HG03159 (cell line): ENCODE results near the gene TMEM207.
"Not testable (repeated sequence)": the region's sequence is repeated elsewhere in the genome, so short reads cannot be mapped to it uniquely, and the experiment has no call there.

Experiments used
- ATAC-seq: cut with Tn5 transposase; IDR thresholded peaks from one replicate; pipeline ENCODE4 v1.9.1; 2021; ENCODE audit warnings: mild to moderate bottlenecking, moderate library complexity; ENCODE audit not compliant: unreplicated experiment

Gene TMEM207

DNA sequence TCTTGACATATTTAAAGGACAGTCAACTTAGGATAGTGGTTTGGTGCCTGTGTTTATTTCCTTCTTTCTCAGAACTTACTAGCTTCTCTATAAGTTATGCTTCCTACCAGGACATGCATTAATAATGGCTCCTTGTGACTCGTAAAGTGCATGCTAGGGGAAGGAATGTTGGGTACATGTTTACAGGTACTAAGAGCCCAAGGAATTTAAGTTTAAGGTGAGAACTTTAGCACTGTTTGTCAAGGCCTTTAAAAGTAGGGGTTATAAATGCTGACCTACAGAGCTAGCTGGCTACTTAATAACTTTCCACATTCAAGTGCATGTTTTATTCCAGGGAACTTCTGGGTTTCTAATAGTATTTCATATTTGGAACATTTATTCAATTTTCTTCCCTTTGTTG, at the start of gene TMEM207:
Gene TMEM207 (minus strand): TSS at position 101 of the 400 bp plus-strand sequence. CDS start 92 bp downstream, at position 9.
- no peak for ATAC-seq

DNA sequence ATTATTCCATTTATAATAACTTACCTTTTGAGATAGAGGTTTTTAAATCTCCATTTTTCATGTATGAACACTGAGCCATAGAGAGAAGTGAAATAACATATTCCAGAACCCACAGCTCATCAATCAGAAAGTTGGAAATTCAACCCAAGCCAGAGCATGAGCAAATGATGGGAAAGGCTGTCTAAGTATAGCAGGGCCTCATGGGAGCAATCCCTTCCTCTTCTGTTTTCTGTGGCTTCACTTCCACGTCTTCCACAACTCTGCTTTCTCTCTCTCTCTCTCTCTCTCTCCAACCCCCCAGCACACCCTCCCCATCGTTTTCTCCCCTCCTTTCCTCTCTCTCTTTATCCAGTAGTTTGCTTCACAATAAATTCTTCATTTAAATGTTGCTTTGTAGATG, 49.4 kb upstream of the TMEM207 start:
- no peak for ATAC-seq

DNA sequence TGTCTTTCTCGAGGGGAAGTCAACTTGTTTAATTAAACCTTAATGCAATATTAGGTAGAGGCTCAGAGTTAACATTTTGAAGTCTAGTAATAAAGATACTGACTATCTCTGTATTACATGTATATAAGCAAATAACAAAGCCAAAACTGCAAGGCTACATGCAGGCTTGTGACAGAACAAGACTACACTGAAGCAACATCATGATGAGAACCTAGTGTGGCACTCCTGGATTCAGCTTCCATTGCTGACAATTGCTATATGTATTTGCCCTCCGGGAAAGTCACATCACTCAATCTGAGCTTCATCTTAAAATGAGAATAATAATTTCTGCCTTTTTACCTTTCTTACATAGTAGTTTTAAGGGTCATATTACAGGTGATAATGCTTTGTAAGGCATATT, 48.6 kb upstream of the TMEM207 start:
- ATAC-seq, result no peak

DNA sequence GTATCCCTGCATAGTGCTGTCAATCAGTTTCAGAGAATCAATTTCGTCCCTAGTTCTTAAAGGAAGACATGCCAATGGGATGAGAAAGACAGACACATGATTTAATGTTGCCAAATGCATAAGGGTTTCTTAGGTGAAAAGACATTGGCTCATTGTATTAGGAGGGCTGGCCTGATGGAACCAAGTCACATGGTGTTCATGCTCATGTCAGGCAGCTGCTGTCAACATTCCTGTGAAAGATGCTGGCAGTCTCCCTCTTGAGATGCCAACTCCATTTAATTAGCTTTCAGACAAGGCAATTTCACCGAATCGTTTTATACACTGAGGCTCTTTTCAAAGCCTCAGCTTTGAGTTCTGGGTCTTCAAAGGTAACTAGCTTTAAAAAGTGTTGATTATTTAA, 48.1 kb upstream of the TMEM207 start:
- no peak for ATAC-seq

DNA sequence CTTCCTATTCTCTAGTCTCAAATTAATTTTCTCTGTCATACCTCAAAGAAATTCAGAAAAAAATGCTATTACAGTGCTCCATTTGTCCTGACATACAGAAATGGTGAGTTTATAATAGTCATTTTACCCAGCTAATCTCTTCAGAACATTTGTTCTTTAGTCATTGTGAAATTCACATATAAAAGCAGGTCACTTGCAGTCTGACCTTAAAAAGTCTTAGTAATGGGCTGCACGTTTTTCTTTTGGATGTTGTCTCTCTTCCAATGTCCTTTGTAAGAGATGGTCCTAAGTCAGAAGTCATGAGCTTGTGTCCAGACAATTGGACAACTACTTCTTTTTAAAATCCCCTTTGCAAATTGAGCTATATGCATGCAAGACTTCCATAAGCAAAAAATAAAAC, 47.2 kb upstream of the TMEM207 start:
- no peak for ATAC-seq

DNA sequence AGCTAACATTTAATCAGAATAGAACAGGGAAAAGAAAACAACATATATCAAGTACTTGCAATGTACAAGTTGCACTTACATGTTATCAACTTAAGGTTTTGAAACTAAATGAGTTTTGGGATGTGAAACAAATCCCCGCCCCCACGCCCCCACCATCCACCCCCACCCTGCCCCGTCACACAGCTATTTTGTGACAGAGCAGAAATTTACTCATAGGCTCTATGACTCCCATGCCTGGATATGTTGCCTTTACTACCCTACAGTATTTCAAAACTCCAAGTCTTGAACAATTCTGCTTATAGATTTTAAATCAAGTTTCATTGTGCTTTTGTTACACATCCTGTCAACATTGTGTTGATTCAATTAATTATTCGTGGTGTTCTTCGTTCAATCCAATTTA, 46.1 kb upstream of the TMEM207 start:
- no peak for ATAC-seq

DNA sequence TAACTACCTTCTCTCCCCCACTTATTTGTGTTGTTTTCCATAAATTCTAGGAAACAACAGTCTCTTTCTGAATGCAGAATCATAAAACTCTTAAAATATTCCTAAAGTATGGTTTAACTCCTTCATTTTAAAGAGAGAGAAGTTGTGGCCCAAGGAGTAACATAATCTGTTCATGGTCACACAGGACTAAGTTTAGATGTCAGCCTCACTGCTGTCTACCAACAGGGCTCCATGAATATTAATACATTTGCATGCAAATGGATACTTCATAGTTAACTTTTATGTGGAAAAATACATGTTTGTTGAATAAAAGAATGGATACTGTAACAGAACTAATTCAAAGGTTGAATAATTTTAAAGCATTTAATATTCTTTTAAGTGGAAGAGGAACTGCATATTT, 45.7 kb upstream of the TMEM207 start:
- no peak for ATAC-seq

DNA sequence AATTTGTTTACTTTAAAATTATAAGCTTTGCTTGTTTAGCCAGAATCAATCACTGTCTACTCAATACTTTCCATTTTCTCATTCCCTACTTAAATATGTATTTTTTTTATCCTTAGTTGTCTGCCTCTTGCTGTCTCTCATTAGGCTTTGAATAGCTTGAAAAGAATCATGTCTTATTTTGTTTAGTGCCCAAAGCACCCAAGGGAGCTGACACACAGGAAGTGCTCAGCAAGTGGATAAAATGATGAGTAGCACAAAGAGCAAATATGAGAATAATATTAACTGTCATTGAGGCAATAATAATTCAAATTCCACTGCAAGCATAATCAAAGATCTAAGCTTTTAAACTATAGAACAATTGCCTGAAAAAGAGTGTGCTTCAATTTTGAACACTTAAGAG, 45.2 kb upstream of the TMEM207 start:
- no peak for ATAC-seq

DNA sequence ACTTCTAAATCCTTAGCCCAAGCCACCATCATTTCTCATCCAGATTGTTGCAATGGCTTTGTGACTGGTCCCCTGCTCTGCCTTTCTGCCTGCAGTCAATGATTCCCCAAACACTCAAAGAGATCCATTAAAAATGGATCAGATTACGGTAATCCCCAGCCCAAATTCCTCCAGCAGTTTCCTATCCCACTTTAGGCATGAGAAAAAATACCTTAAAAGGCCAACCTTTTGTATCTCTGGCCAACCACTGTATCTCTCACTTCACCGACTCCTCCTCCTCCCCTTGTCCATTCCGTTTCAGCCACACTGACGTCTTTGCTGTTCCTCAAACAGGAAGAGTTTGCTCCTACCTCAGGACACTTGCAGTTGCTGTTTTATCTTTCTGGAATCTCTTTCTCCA, 43.3 kb upstream of the TMEM207 start:
- no peak for ATAC-seq

DNA sequence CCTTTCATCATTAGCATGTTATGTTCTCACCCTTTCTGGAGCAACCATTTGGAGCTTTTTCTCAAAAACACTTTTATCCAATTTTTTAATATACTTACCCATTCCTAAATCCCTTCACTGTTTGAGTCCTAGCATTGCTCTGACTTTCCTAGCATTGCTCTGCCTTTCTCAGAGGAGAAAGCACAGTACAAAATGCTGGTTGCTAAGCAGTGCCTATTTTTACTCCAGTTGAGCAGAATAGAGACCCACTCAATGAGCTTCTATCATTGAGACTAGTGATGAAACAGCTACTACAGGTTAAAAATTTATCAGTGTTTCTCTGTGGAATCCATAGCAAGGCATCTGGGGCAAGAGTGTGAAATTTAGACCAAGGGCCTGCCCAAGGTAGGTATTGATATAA, 42.4 kb upstream of the TMEM207 start:
- ATAC-seq, result no peak

DNA sequence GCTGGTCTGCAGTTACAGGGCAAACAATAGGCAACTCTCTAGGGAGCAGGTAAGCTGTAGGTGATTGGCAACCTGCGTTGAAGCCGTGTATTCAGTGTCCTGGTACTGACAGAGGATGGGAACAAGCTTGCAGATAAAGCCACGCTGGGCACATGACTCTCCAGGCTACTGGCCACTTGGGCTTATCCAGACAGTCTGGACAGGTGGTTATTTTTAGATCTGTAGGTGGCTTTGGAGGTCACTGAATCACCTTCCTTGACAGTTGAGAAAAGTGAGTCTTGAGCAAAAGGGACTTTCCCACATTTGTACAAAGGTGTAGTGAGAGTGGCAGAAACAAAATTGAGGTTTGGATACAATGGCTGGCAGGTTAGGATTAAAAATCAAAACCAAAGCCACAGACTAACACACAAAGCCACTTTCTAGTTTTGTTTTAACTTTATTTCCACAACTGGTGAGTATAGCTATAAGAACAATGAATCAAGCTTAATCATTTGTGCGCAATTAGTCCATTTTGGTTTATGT, 41.9 kb upstream of the TMEM207 start:
- no peak for ATAC-seq

DNA sequence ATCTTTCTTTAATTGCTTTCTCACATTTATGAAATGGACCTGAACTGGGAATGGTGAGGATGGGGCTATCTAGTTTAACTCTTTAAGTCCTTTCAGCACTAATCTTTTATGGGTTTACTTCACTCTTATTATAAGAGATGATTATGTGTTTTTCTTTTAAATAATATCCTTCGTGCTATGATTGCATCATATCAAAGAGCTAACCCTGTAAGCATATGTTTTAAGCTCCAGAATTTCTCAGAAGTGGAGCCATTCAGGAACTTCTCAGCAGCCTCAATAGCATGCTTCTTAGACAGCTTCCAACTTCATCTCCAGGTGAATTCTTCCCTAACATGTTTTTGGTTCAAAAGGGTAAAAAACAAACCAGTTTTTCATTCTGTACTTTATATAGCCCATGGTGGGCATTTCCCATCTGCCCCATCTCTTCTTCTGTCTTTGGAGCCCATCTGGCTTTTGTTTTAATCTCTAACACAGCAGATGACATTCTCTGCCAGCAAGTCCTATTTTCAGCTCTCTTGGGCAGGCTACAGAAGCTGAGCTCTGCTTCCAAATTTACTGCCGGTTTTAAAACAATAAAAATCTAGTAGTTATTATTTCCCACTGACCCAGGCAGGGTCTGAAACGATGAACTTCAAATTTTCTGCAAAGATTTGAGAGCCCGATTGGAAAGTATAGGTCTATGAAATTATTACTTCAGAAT, 37.4 kb upstream of the TMEM207 start:
- ATAC-seq, result no peak

DNA sequence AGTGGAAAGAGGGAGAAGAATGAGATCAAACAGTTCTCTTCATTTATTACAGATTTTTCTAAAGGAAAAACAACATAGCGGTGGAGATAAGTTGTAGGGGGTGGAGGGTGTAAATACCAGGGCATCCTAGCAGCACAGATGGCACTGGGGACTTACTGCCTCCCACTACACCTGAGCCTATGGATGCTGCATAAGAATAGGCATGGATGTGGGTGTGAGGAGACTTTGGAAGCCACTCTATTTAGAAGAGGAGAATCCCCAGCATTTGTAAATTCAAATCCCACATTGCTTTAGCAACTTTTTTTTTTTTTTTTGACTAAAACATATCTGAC, 36.8 kb upstream of the TMEM207 start:
- no peak for ATAC-seq

DNA sequence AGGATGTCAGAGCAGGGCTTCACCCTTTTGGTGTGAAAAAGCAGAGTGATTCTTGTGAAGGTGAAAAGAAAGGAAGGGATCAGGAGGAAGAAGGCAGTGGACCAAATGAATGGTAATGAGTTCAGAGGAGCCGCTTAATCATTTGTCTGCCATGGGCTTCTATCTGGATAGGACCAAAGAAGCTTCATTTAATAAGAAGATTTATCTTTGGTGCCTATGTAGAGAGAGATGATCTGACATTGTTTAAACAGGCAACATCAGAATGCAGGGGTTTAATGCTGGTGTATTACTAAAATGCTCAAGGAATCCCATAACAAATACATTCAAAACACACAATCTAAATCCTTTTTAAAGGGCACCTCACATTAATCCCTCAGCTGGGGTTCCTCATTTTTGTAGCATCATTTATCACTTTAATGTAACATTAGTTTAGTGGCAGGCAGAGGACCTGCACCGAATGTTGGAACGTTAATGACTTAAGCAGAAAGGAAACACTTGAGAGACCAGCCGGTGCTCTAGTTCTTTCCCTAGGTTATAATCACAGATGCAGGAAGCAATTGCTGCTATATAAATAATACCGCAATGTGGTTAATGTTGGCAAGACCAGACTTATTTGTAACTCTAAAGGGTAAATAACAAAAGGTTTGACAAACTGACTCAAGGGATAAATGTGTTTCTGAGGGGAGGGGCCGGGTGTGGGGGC, 36.3 kb upstream of the TMEM207 start:
- no peak for ATAC-seq

DNA sequence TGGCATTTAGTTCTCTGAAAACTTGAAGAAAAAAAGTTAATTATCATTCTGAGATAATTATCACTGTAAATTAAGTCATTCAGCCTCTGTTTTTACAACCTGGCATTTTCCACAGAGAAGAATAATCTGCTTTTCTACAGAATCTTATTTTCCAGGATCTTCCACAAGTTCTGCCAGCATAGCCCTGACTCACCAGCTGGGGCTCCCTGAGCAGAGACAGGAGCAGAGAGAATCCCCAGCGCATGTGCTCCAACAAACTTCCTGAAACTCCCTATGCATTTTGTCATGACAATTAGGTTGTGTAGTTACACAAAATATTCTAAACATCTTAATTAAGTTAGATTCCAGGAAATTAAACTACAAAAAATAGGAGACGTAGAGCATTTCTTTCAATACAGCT, 32.1 kb upstream of the TMEM207 start:
- ATAC-seq, result no peak

DNA sequence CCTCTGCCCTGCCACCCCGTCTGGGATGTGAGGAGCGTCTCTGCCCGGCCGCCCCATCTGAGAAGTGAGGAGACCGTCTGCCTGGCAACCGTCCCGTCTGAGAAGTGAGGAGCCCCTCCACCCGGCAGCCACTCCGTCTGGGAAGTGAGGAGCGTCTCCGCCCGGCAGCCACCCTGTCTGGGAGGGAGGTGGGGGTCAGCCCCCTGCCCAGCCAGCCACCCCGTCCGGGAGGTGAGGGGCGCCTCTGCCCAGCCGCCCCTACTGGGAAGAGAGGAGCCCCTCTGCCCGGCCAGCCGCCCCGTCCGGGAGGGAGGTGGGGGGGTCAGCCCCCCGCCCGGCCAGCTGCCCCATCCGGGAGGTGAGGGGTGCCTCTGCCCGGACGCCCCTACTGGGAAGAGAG, 23.6 kb upstream of the TMEM207 start:
- ATAC-seq, result not testable (repeated sequence)

DNA sequence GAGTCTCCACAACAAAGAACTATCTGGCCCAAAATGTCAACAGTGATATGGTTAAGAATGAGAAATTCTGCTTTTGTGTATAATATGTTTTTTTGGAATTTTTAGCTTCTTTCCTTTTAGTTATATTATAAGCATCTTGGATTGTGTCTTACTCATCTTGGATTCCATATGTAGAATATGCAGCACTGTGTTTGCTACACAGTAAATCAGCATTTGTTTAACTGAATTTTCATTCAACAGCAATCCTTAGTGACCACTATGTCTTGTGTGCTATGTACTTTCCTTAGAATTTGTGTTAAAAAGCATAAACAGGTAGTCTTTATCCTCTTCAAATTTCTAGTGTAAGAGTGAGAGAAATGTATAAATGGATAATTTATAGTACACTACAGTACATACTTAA, 18.2 kb upstream of the TMEM207 start:
- ATAC-seq, result no peak

DNA sequence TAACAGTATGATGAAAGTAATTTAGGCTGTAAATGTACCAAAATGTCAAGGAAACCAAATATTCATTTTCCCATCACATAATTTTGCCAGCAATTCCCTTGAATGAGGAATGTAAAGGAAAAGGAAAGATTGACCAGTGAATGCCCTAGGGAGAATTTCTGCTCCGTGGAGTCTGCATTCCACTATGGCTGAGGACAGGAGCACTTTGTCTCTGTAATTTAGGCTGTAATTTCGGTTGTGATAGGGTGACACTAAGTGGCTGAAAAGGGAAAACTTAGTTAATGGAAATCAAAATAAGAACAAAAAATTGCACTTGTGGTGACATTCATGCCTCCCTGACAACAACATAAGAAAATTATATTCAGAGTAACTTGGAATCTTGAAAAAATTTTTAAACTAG, 8.3 kb upstream of the TMEM207 start:
- ATAC-seq, result no peak

DNA sequence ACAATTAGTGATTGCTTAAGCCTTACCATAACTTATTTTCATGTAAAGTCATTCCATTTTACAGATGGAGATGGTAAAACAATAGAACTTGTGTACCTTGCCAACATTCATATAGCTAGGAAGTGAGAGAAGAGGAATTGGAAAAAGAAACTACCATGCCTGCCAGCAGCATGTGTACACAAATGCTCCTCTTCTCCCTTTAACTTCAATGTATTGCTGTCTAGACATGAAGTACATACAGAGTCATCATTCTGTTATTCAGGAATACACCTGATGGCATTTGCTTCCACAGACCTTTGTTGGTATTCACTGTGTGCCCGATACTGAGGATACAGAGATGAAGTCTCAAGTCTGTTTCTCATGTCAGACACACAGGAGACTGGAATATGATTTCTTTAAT, 7.1 kb upstream of the TMEM207 start:
- no peak for ATAC-seq

DNA sequence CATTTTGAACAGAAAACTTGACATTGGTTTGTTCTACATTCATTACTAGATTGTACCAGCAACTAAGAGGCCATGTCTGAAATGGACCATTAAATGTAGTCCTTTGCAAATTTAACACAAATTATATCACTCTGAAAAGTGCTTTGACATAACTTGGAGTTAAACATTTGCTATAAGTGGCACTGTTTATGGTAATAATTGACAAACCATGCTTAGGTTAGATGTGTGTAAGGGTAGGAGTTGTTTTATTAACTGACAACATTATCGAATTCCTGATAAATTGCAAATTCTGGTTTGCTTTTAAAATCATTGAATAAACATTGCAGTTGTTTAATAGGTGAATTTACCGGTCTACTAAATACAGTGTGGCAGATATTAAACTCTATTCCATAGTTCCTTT, 6.1 kb upstream of the TMEM207 start:
- no peak for ATAC-seq

DNA sequence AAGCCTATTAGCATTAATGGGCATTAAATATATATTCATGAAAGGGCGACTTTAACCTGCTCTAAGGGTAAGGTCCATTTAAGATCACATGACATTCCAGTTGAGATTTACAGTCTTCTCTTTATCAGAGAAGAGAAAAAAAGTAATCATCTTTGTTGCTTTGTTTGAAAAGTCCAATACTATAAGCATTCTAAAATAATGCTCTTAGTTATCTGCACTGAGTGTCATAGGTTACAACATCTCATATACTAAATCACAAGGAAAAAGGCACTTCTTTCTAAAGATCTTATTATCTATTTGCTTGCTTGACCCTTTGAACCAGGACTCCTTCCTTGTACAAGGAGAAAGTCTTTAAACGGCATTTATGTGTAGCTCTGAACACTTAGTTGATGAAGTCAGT, 1.4 kb downstream of the TMEM207 start:
- no peak for ATAC-seq

DNA sequence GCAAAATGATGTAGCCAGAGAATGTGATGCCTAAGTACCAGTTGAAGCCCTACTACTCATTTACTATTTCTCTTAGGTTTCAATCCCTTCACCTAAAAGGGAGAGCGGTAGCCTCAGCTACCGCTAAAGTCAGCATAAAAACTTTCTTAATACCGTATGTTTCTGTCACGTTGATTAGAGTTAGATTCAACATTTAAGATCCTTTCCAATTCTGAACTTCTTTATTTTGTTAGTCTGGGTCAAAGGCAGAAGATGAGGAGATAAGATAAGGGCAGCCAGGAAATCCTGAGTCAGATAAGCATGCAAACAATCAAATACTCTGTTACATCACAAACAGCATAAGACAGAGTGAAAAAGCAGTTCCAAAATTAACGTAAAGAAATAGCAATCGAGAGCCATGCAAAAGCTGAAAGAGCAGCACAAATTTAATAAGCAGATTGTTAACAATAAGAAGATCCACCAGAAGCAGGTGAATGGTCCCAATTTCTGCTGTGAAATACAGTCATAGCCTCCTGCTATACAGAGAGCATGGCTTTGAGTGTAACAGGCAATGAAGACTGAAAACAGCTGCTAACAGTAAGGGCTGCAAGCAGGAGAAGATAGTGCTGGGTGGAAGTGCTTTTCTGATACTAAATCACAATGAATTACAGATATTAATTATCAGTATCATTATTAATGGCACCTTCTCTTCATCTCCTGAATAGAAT, 3.0 kb downstream of the TMEM207 start:
- ATAC-seq, result no peak
